ENCODE measurements around the gene LINS1. TPM values are rescaled to one million over a fixed set of nuclear protein-coding genes. Genes with fewer than 3 reads are reported as not detected.

LINS1 gene
- total and polyA plus RNA-seq, 11 donors: 3.1 to 11.8 (median 8.1) TPM

GRCh38 chr15:100570735-100571313 is 31.2 kb downstream of the LINS1 start:
- TF ChIP-seq CTCF (IDR thresholded peaks at IDR 0.05) (no peak), POLR2A (IDR thresholded peaks at IDR 0.05) (no peak)
- intact Hi-C loops (cut with DNase I): loop anchor here in 6 of 10 donors (2.0 to 5.0 kb wide), 4 partner anchors 219 to 644 kb away; no protein-coding TSS in a partner anchor
- DNase-seq: no peak
- no peaks in the 10 kb centered on the region for H3K9me3 ChIP-seq
- no peaks in the 10 kb centered on the region for H3K27me3 ChIP-seq
- H3K36me3 ChIP-seq: peaks cover 0 to 66% (median 53%) of the 10 kb centered on the region in 9 donors
- ATAC-seq: no peak
- no peak overlapping the region for H3K4me3 ChIP-seq
- H3K4me1 ChIP-seq: no peaks in the 10 kb centered on the region
- no peak overlapping the region for H3K27ac ChIP-seq
- 96 to 98% (median 97%) methylated on average over 4 of the region's 4 CpGs for WGBS, 4 donors

GRCh38 chr15:100570275-100570674 is 31.7 kb downstream of the LINS1 start:
- Histone ChIP-seq H3K36me3 (peaks cover 0 to 66% (median 53%) of the 10 kb centered on the region in 9 donors), H3K4me1 (no peaks in the 10 kb centered on the region), H3K27me3 (no peaks in the 10 kb centered on the region), H3K4me3 (no peak overlapping the region), H3K27ac (no peak overlapping the region), H3K9me3 (no peaks in the 10 kb centered on the region)
- DNase-seq (no peak), ATAC-seq (no peak)
- TF ChIP-seq CTCF (IDR thresholded peaks at IDR 0.05) (no peak), POLR2A (IDR thresholded peaks at IDR 0.05) (no peak)
- intact Hi-C loops (cut with DNase I): loop anchor here in 6 of 10 donors (2.0 to 5.0 kb wide), 4 partner anchors 218 to 643 kb away; no protein-coding TSS in a partner anchor
- WGBS, 4 donors: 91 to 95% (median 93%) methylated on average over 3 of the region's 3 CpGs

DNA sequence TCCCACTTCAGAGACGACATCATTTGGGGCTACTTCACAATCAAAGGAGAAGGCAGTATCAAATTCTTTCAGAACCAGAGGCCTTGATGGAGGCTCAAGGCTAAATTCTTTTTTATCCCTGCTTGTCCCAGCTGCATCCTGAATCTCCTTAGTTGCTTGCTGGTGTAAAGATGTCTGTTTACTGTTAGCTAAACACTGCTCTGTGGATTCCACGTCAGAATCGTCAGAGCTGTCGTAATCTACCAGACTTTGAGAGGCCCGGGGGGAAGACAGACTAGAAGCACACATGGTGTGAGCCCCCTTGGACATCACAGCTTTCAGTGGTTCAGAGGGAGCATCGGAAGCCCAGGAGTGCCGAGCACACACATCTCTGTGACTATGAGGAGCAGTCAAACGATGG is 32.6 kb downstream of the LINS1 start:
- no peak for ATAC-seq
- no peaks in the 10 kb centered on the region for H3K4me1 ChIP-seq
- H3K36me3 ChIP-seq: peaks cover 0 to 60% (median 50%) of the 10 kb centered on the region in 9 donors
- WGBS, 4 donors: 79 to 87% (median 81%) methylated on average over 8 of the region's 8 CpGs
- TF ChIP-seq POLR2A (IDR thresholded peaks at IDR 0.05) (no peak), CTCF (IDR thresholded peaks at IDR 0.05) (no peak)
- intact Hi-C loops (cut with DNase I): loop anchor here in 2 of 10 donors (10.0 kb wide), 2 partner anchors 135 to 635 kb away; no protein-coding TSS in a partner anchor
- no peaks in the 10 kb centered on the region for H3K27me3 ChIP-seq
- H3K4me3 ChIP-seq: no peak overlapping the region
- no peak for DNase-seq
- H3K9me3 ChIP-seq: no peaks in the 10 kb centered on the region
- no peak overlapping the region for H3K27ac ChIP-seq

- intact Hi-C loops (cut with DNase I): loop anchor here in 2 of 10 donors (10.0 kb wide), 2 partner anchors 132 to 632 kb away; no protein-coding TSS in a partner anchor
- no peaks in the 10 kb centered on the region for H3K4me1 ChIP-seq
- no peak overlapping the region for H3K27ac ChIP-seq
- TF ChIP-seq POLR2A (IDR thresholded peaks at IDR 0.05) (no peak), CTCF (IDR thresholded peaks at IDR 0.05) (no peak)
- H3K9me3 ChIP-seq: no peaks in the 10 kb centered on the region
- 93 to 97% (median 96%) methylated on average over 6 of the region's 6 CpGs for WGBS, 4 donors
- DNase-seq (no peak), ATAC-seq (no peak)
- no peak overlapping the region for H3K4me3 ChIP-seq
- peaks cover 0 to 41% (median 33%) of the 10 kb centered on the region in 9 donors for H3K36me3 ChIP-seq
- H3K27me3 ChIP-seq: no peaks in the 10 kb centered on the region
Observed at GRCh38 chr15:100566850-100567628, 34.9 kb downstream of the LINS1 start.
